HG03135 (cell line): ENCODE data around the gene DHRS11.
A peak's percentile ranks its signal among the peaks of the same experiment; 100 is the strongest.
"Not testable (repeated sequence)": the region's sequence is repeated elsewhere in the genome, so short reads cannot be mapped to it uniquely, and the experiment has no call there.

ENCODE experiments used
- ATAC-seq: cut with Tn5 transposase; IDR thresholded peaks from one replicate; pipeline ENCODE4 v1.9.1; 2021; ENCODE audit warnings: mild to moderate bottlenecking, moderate library complexity; ENCODE audit not compliant: unreplicated experiment

Gene DHRS11

DNA sequence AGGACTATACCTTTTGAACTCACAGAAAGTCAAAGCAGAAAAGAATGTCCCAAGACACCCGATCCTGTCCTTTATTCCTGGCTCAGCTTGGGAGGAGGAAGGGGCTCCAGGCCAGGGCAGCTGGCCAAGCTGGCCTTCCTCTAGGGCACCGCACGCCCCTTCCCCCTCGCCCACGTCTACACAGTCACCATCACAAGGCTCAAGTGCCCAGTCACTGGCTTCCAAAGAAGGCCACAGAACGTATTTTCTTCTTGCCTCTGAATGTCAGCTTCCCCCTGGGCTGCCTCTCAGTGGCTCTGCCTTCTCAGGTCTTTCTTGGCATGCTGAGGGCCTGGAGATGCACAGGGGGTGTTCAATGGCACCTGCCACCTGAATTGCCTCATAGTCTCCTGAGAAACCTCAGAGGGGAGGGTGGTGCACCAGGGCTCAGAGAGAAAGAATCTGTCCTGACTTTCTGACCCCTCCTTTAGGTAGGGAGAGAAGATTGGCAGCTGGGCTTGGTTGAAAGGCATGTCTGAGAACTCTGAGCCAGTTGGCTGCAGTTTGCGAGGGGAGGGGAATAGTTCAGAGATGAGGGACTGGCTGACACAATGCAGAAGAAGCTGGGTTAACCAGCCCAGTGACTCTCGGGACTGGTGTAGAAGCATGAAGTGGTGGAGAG is 2.1 kb downstream of the DHRS11 start:
- no peak for ATAC-seq

DNA sequence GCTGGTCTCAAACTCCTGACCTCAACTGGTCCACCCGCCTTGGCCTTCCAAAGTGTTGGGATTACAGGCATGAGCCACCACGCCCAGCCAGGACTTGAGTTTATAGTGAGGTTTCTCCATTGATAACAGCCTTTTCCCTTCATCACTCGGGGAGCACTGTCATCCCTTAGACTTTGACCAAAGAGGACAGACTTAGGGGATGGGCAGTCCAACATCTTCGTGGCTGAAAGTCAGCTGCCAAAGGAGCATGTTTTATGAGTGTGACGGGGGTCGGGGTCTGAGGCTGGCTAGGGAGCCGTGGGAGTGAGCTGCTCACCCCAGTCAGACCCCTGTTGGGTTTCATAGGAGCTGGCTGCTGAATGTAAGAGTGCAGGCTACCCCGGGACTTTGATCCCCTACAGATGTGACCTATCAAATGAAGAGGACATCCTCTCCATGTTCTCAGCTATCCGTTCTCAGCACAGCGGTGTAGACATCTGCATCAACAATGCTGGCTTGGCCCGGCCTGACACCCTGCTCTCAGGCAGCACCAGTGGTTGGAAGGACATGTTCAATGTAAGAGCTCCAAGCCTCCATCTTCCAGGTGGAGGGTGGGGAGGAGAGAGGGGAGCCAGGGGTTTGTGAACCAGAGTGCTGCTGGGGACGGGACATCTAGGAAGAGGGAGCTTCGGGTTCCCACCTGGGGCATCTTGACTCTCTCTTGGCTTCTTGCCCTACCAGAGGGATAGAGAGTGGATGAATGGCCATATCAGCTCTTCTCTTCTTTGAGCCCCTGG is 3.1 kb downstream of the DHRS11 start:
- ATAC-seq = no peak

DNA sequence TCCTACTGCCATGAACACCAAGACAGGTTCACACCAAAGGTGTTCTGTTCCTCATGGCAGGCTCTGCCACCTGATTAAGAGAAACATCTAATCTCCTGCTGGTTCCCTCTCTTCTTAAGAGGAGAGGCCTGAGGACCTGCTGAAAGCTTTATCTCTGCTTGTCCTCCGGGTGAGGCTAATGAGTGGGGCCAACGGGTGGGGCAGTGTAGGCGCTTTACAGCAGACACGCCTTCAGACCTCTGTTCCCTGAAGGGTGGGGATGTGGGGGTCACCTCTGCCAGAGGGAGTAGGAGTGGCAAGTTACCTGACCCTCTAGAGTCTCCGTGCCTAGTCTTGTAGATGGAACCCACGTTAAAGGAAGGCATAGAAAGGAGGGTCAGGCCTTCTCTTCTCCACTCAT is 5.5 kb downstream of the DHRS11 start:
- ATAC-seq = no peak

DNA sequence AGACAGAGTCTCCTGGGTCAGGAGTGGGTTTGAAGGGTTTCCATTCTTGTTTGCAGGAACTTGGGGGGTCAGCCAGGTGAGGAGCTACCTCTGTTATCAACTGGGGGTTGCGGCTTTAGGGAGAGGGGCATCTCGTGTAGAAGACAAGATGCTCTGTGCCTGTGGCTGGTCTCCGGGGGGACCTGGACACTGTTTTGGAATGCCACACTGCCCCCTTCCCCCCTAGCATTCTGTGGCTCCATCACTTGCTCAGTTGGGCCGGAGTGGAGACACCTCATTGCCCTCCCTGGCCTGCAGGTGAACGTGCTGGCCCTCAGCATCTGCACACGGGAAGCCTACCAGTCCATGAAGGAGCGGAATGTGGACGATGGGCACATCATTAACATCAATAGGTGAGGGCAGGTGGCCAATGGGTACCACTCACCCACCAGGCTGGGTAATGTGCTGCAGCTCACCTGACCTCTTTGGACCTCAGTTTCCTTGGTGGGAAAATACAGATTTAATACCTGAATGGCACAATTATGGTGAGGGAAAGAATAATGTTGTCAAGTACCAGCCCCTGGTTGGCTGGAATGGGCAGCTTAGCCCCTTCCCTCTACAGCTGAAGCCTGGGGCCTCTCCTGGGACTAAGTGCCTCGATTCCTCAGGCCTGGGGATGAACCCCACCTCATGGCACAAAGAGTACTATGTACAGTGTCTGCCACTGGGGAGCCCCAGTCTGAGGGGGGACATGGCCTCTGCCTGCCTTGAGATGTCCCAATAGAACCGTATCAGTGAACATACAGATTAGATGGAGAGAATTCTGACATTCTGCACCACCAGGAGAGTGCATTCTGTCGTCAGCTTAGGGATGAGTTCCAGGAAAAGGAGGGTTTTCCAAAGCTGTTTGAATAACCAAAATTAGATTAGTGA is 6.4 kb downstream of the DHRS11 start:
- ATAC-seq = no peak

DNA sequence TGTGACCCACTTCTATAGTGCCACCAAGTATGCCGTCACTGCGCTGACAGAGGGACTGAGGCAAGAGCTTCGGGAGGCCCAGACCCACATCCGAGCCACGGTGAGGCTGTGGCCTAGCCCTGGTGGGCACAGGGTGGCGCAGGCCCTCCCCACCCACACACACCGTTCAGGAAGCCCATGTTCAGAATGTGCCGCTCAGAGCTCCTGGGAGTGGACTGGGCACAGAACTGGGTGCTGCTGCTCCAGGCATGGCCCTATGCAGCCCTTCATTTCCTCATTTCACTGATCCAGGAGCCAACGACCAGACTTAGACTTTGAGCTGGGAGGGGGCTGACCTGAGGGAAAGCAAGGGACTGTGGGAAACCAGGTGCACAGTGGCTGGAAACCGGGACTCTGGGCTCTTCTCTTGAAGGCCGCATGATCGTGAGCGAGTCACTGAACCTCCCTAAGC is 7.3 kb downstream of the DHRS11 start:
- ATAC-seq = no peak

DNA sequence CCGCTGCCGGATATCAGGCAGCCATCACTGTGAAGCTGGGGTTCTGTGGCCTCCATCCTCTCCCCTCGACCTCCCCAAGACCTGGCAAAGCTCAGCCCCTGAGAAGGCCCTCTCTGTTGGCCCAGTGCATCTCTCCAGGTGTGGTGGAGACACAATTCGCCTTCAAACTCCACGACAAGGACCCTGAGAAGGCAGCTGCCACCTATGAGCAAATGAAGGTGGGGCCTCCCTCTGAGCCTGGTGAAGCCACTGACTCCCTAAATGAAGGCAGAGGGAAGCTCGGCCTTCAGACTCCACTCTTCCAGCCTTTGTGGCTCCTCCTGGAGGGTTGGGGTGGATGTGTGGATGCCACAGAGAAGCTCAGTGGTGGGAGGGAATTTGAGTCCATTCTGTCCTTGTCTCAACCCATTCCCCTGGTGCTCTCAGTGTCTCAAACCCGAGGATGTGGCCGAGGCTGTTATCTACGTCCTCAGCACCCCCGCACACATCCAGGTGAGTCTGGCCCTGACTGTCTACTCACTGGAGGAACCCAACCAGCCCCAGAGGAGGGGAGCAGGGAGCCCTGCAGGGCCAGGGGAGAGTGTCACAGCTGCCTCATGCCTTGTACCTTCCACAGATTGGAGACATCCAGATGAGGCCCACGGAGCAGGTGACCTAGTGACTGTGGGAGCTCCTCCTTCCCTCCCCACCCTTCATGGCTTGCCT is 8.0 kb downstream of the DHRS11 start:
- no peak for ATAC-seq

DNA sequence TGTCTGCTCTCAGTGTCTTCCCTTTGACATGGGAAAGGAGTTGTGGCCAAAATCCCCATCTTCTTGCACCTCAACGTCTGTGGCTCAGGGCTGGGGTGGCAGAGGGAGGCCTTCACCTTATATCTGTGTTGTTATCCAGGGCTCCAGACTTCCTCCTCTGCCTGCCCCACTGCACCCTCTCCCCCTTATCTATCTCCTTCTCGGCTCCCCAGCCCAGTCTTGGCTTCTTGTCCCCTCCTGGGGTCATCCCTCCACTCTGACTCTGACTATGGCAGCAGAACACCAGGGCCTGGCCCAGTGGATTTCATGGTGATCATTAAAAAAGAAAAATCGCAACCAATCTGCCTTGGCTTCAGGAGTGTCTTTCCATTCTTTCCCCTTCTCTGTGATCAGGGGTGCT is 8.8 kb downstream of the DHRS11 start:
- no peak for ATAC-seq

DNA sequence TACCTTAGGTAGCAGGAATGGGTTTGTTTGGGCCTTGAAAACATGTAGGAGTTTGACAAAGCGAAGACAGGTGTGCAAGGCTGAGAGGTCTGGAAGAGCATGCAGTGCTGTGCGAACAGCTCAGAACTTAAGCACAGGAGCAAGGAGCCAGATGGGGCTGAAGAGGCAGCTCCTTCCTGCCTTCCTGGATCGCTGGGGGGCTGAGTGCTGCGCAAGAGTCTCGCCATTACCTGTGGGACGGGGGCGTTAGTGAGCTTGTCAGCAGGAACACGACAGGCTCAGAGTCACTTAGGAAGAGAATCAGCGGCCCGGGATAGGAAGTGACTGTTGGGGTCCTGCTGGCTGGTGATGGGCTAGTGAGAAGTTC is 9.2 kb downstream of the DHRS11 start:
- no peak for ATAC-seq

DNA sequence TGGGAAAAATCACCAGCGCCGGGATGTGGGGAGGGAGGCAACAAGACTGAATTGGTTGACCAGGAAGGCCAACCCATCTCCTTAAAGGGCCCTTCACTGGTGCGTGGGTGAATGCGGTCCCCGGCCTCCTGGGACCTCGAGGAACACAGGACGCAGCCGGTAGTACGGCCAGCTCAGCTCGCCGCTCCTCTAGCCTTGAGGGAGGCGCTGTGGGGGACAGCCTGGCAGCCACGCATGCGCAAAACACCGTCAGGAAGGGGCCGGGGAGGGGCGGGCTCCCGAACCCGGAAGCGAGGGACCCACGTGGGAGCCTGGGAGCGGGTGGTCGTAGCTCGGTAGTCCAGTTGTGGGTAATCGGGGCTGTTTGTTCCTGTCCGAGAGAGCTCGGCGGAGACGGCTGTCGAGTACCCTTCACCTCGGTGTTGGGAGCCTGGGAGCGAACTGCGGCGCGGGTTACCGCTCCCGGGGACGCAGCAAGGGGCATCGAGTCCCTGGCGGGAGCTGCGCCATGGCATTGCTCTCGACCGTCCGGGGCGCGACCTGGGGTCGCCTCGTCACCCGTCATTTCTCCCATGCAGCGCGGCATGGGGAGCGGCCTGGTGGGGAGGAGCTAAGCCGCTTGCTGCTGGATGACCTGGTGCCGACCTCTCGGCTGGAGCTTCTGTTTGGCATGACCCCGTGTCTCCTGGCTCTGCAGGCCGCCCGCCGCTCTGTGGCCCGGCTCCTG is 9.8 kb downstream of the DHRS11 start, which contains the start of gene MRM1:
TSS of gene MRM1 (plus strand) at position 281 of the 727 bp plus-strand sequence. CDS start at position 509, 228 bp downstream.
- ATAC-seq = peak; percentile 75

DNA sequence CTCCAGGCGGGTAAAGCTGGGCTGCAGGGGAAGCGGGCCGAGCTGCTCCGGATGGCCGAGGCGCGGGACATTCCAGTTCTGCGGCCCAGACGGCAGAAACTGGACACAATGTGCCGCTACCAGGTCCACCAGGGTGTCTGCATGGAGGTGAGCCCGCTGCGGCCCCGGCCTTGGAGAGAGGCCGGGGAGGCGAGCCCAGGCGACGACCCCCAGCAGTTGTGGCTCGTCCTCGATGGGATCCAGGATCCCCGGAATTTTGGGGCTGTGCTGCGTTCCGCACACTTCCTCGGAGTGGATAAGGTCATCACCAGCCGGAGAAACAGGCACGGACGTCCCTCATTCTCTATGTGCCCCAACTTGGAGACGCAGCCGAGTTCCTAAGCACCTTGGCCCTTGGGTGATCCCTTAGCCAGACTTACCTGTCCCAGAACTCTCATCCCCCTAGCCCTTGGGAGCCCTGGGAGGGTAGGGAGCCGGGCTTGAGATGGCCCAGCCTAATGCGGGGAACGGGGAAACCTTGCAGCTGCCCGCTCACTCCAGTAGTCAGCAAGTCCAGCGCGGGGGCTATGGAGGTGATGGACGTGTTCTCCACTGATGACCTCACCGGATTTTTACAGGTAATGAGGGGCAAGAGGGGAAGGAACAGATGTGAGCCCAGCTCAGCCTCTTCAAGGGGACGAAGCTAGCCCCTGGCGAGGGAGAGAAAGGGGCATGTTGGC is 10.5 kb downstream of the DHRS11 start:
- peak; percentile 20 for ATAC-seq

DNA sequence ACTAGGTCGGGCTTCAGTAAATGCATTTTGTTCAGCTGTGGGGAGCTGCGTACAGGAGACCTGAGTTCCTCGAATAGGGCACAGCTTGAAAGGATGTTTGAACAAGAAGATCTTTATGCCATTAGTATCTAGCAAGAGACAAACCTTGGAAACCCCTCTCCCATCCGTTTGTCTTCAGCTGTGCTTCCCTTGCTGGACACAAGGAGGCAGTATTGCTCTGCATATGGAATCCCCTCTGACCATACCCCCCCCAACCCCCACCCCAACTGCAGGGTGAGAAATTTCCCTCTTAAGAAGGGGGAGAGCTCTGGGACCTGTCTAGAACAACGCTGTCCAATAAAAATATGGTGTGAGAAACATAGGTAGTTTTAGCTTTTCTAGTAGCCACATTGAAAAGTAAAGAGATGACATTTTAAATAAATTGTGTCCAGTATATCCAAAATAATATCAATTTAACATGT is 11.3 kb downstream of the DHRS11 start:
- ATAC-seq = no peak

DNA sequence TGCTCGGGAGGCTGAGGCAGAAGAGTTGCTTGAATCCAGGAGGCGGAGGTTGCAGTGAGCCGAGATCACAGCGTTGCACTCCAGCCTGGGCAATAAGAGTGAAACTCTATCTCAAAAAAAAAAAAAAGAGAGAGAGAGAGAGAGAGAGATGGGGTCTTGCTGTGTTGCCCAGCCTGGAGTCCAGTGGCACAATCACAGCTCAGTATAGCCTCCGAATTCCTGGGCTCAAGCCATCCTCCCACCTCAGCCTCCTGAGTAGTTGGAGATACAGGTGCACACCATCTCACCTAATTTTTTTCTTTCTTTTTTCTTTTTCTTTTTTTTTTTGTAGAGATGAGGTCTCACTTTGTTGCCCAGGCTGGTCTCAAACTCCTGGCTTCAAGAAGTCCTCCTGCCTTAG is 13.3 kb downstream of the DHRS11 start:
- ATAC-seq = not testable (repeated sequence)

DNA sequence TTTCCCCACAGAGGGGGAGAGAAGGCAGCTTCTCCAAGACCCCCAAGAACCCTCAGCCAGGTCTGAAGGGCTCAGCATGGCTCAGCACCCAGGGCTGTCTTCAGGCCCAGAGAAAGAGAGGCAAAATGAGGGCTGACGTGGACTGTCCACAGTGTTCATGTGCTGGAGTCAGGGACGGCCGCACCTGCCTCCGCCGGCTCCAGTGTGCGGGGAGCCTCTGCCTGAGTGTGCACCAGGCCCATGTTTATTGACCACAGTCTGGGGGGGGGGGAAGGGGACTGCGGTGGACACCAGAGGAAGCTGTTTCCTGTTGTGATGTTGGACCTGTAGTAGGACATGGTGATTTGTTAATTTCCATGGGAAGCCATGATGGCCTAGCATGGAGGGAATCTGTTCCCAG is 16.6 kb downstream of the DHRS11 start:
- no peak for ATAC-seq

DNA sequence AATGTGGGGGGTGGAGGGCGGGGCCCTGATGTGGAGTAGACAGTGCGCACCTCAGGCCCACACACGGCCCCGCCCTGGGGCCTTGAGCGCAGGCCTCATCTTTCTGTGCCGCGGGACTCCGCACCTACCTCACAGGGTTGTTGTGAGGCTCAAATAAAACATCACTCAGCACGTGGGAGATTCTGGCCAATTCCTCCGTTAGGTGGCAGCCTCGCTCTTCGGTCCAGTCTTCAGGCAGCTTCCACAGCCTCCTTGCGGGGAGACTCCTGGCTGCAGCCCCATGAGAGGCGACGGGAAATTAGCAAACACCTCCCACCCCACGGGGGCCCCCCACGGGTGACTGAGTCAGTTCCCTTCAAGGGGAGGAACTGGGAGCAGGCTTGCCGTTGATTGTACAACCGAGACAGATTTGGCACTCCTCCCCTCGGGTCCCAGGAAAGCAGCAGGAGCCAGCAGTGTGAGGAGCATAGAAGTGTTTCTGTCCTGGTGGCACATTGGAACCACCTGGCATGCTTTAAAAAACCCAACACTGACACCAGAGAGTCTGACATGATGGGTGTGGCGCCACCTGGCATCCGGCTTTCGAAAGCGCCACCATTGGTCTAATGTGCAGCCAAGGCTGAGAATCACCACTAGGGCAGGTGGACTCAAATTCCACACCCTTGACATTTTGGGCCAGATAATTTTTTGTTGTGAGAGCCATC is 17.3 kb downstream of the DHRS11 start:
- no peak for ATAC-seq

DNA sequence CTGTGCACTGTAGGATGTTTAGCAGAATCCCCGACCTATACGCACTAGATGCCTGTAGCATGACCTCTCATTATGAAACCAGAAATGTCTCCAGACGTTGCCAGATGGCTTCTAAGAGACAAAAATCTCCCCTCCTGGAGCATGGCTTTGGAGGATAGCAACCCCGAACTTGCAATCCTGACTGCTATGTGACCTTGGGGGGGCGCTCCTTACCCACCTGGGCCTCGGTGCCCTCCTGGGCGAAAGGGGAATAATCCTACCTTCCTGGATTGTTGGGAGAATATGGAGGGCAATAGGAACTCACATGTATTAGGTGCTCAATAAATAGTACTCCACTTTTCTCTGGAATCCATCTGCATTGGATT is 17.8 kb downstream of the DHRS11 start:
- no peak for ATAC-seq

DNA sequence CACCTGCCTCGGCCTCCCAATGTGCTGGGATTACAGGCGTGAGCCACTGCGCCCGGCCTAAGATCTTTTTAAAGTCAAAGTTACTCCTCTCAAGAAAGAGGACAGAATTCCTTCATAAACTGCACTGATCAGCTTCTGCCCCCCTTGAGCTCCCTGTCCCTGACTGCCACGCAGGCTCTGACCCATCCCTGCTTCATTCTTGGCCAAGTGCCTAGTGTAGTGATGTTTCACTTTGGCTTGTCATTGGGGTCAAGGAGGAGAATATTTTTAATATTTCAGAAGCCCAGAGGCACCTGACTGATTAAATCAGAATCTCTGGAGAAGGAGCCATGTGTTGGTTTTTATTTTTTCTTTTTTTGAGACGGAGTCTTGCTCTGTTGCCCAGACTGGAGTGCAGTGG is 18.8 kb downstream of the DHRS11 start:
- no peak for ATAC-seq

DNA sequence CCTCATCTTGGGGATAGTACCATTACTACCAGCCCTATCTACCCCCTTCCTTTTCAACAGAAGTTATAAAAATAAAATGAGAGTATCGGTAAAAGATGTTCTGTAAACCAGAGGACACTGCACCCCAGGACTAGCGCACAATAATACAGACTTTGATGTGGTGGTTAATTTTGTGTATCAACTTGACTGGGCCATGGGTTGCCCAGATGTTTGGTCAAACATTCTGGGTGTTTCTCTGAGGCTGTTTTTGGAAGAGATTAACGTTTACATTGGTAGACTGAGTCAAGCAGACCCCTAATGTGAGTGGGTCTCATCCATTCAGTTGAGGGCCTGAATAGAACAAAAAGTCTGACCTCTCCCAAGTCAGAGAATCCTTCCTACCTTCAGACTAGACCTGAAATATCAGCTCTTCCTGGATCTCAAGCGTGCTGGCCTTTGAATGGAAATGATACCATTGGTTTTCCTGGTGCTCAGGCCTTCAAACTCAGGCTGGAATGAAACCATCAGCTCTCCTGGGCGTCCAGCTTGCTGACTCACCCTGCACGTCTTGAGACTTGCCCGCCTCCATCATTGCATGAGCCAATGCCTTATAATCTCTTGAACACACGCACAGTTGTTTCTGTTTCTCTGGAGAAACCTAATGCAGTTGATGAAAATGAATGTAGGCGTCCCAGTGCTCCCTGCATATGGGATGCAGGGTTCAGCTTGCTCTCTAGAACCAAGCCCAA is 19.8 kb downstream of the DHRS11 start:
- no peak for ATAC-seq

DNA sequence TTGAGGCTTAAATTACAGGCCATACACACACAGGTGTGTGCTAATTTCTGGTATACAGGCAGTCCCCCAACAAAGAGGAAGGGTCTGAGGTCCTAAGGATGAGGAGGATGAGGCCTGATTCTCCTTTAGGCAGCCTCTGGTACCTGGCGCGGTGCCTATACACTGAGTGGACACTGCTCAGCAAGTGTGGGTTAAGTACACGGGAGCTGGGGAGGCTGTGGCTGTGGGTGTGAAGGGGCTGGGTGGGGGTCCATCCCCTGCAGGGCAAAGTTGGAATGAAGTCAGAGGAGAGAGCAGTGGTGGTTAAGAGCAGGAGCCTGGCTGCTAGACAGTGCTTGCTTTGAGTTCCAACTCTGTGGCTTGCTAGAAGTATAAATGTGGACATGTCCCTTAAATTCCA is 20.6 kb downstream of the DHRS11 start:
- ATAC-seq = no peak
